Tongue (tissue), 2 donors: Measurements from ENCODE around the gene SAP30. TPM values are rescaled to one million over a fixed set of nuclear protein-coding genes. Genes with fewer than 3 reads are reported as not detected.

Source experiments
- DNase-seq: peaks from one replicate; pipeline ENCODE4 v3.0.0-alpha.2; 2015
- total RNA-seq: library from RNA; depleted of rRNA; stranded (reverse); fragments of >200 nt; gene quantifications from one replicate; pipeline ENCODE4 v1.2.3, GENCODE V29; 2014

Gene SAP30
- 21.1 TPM for total RNA-seq

GRCh38 chr4:173370477-173371291 lies at the start of gene SAP30:
SAP30 (plus strand) TSS chr4:173370954; CDS start chr4:173371183, 229 bp downstream.
- DNase-seq: peak; percentile 100

- DNase-seq: no peak
Observed at GRCh38 chr4:173325007-173325736, 45.6 kb upstream of the SAP30 start.

GRCh38 chr4:173328236-173328901 lies 42.4 kb upstream of the SAP30 start:
- DNase-seq: no peak

GRCh38 chr4:173330590-173330989 lies 40.2 kb upstream of the SAP30 start:
- no peak for DNase-seq

GRCh38 chr4:173332021-173332487 lies 38.7 kb upstream of the SAP30 start:
- no peak for DNase-seq

GRCh38 chr4:173332963-173333657 lies 37.6 kb upstream of the SAP30 start:
- DNase-seq: no peak

- peak; percentile 78 for DNase-seq
Observed at GRCh38 chr4:173333658-173334084, 37.1 kb upstream of the SAP30 start.

GRCh38 chr4:173334085-173334890 lies 36.5 kb upstream of the SAP30 start, which contains the start of gene HMGB2:
HMGB2 (minus strand) TSS chr4:173334358; CDS start chr4:173333649, 709 bp downstream.
- DNase-seq: peak; percentile 100

- peak; percentile 92 for DNase-seq
Observed at GRCh38 chr4:173334891-173335752, 35.6 kb upstream of the SAP30 start.

- no peak for DNase-seq
Observed at GRCh38 chr4:173337463-173337862, 33.3 kb upstream of the SAP30 start.

- DNase-seq: no peak
Observed at GRCh38 chr4:173343832-173344397, 26.8 kb upstream of the SAP30 start.

GRCh38 chr4:173345648-173346047 lies 25.1 kb upstream of the SAP30 start:
- no peak for DNase-seq

- no peak for DNase-seq
Observed at GRCh38 chr4:173346074-173346473, 24.7 kb upstream of the SAP30 start.

- DNase-seq: no peak
Observed at GRCh38 chr4:173347467-173347866, 23.3 kb upstream of the SAP30 start.

- DNase-seq: no peak
Observed at GRCh38 chr4:173357939-173358338, 12.8 kb upstream of the SAP30 start.

- DNase-seq: no peak
Observed at GRCh38 chr4:173360587-173361221, 10.1 kb upstream of the SAP30 start.

GRCh38 chr4:173362666-173363065 lies 8.1 kb upstream of the SAP30 start:
- DNase-seq: no peak

- no peak for DNase-seq
Observed at GRCh38 chr4:173365359-173365996, 5.3 kb upstream of the SAP30 start.

GRCh38 chr4:173367285-173367684 lies 3.5 kb upstream of the SAP30 start:
- DNase-seq: peak; percentile 5
